HepG2 (cell line): ENCODE results near the gene ANAPC2. TPM values are rescaled to one million over a fixed set of nuclear protein-coding genes. Genes with fewer than 3 reads are reported as not detected.
A peak's percentile ranks its signal among the peaks of the same experiment; 100 is the strongest.

Experiments used
- CAMTA2 ChIP-seq: sonication (generic); formaldehyde crosslinking; IDR thresholded peaks from 2 replicates; pipeline ENCODE4 v1.4.0; 2020; ENCODE audit warnings: mild to moderate bottlenecking, missing genetic modification reagents, borderline replicate concordance
- E2F5 ChIP-seq: sonication (generic); formaldehyde crosslinking; conservative IDR thresholded peaks from 2 replicates; pipeline ENCODE4 v1.4.0; 2020; ENCODE audit warnings: missing genetic modification reagents
- ELF1 ChIP-seq: sonication (generic); formaldehyde crosslinking; IDR thresholded peaks from 2 replicates; pipeline ENCODE4 v1.4.0; 2020; ENCODE audit warnings: missing genetic modification reagents
- ESRRA ChIP-seq: sonication (generic); formaldehyde crosslinking; IDR thresholded peaks from 2 replicates; pipeline ENCODE4 v1.5.1; 2020; ENCODE audit warnings: mild to moderate bottlenecking, low read depth, missing genetic modification reagents
- FOSL2 ChIP-seq: sonication (generic); formaldehyde crosslinking; IDR thresholded peaks from 2 replicates; pipeline ENCODE4 v1.4.0; 2020; ENCODE audit warnings: missing genetic modification reagents
- FOXM1 ChIP-seq: sonication (generic); formaldehyde crosslinking; IDR thresholded peaks from 2 replicates; pipeline ENCODE4 v1.5.0; 2020; ENCODE audit warnings: missing genetic modification reagents
- HBP1 ChIP-seq: IDR thresholded peaks from 2 replicates; pipeline ENCODE4 v1.6.1; 2016; ENCODE audit warnings: low read depth, control low read depth
- IRF9 ChIP-seq: sonication (generic); formaldehyde crosslinking; IDR thresholded peaks from 2 replicates; pipeline ENCODE4 v1.8.0; 2022; ENCODE audit warnings: missing genetic modification reagents, mild to moderate bottlenecking, borderline replicate concordance
- NCOA2 ChIP-seq: sonication (generic); formaldehyde crosslinking; IDR thresholded peaks from 2 replicates; pipeline ENCODE4 v1.8.0; 2022; ENCODE audit warnings: inconsistent platforms
- SP5 ChIP-seq: IDR thresholded peaks from 2 replicates; pipeline ENCODE4 v1.6.1; 2016; ENCODE audit warnings: low read depth, borderline replicate concordance
- TFE3 ChIP-seq: IDR thresholded peaks from 2 replicates; pipeline ENCODE4 v1.6.1; 2016
- ZBTB21 ChIP-seq: sonication (generic); formaldehyde crosslinking; IDR thresholded peaks from 2 replicates; pipeline ENCODE4 v1.4.0; 2020; ENCODE audit warnings: missing genetic modification reagents
- ZNF333 ChIP-seq: sonication (generic); formaldehyde crosslinking; IDR thresholded peaks from 2 replicates; pipeline ENCODE4 v1.4.0; 2020; ENCODE audit warnings: mild to moderate bottlenecking, missing genetic modification reagents, borderline replicate concordance
- ZNF572 ChIP-seq: sonication (generic); formaldehyde crosslinking; IDR thresholded peaks from 2 replicates; pipeline ENCODE4 v1.5.1; 2020; ENCODE audit warnings: mild to moderate bottlenecking, missing genetic modification reagents
- ZNF703 ChIP-seq: sonication (generic); formaldehyde crosslinking; IDR thresholded peaks from 2 replicates; pipeline ENCODE4 v1.5.1; 2020; ENCODE audit warnings: missing genetic modification reagents, mild to moderate bottlenecking, moderate library complexity, borderline replicate concordance
- ZNF784 ChIP-seq: sonication (generic); formaldehyde crosslinking; IDR thresholded peaks from 2 replicates; pipeline ENCODE4 v1.5.1; 2020; ENCODE audit warnings: missing genetic modification reagents, mild to moderate bottlenecking, borderline replicate concordance
- ZNF790 ChIP-seq: sonication (generic); formaldehyde crosslinking; IDR thresholded peaks from 2 replicates; pipeline ENCODE4 v1.8.0; 2022; ENCODE audit warnings: missing genetic modification reagents, mild to moderate bottlenecking, borderline replicate concordance
- polyA plus RNA-seq, 8 experiments: library from polyadenylated mRNA; depleted of rRNA in 3 of 8; stranded (reverse) in 7 of 8; unstranded in 1 of 8; fragments of >200 nt; fragmentation: Illumina TruSeq in 4 of 8; extraction: Trizol in 4 of 8; gene quantifications; 2 replicates each; pipeline versions ENCODE4 v1.2.1 to v1.2.3, GENCODE V29; 2011 to 2016; ENCODE audit warnings: low read depth in 4 of 8, missing spikeins in 1 of 8, mixed read lengths in 1 of 8; ENCODE audit not compliant: insufficient read depth in 1 of 8
- total RNA-seq, 5 experiments: library from RNA; depleted of rRNA; stranded (reverse); fragments of >200 nt; fragmentation: Illumina TruSeq; extraction: Trizol; gene quantifications; 2 replicates each; pipeline ENCODE4 v1.2.3, GENCODE V29; 2016; ENCODE audit warnings: low read depth in 1 of 5
- TF ChIP-seq, protein P1 (sequence below): sonication (generic); formaldehyde crosslinking; IDR thresholded peaks from 2 replicates; pipeline ENCODE4 v1.4.0; 2020; ENCODE audit warnings: missing genetic modification reagents, borderline replicate concordance

The ANAPC2 gene
- total and polyA plus RNA-seq, 2 of the 13 experiments (the other 11 are each of a cell fraction or from before 2014, with no cell fraction given): 12.3 to 15.4 TPM

DNA sequence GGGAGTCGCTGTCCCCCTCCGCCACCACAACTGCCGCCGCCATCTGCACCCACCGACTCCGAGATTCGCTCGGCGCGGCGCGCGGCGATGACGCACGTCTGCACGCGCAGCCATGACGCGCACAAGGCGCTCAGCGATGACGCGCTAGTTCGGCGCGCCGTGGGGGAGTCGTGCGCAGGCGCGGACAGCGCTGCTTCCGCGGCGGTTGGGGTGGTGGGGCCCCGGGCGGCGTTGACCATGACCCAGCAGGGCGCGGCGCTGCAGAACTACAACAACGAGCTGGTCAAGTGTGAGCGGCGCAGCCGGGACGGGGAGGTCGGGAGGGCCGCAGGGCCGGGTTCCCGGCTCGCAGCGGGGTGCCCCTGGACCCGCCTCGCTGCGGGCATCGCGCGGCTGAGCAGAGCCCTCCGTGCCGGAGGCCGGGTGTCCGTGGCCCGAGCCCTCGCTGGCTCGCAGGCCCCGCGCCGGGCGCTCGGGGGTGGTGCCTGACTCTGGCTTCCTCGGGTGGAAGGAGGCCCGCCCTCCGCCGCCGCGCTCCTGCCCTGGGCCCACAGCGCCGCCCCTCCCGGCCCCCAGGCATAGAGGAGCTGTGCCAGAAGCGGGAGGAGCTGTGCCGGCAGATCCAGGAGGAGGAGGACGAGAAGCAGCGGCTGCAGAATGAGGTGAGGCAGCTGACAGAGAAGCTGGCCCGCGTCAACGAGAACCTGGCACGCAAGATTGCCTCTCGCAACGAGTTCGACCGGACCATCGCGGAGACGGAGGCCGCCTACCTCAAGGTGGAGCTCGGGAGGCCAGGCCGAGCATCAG, at the start of gene ANAPC2, which contains the start of gene SSNA1 (continued):
- TF ChIP-seq HBP1 (CRISPR knock-in tag) (peak; percentile 97), ZBTB21 (peak; percentile 73), ELF1 (CRISPR knock-in tag) (peak; percentile 80), ZNF790 (CRISPR knock-in tag) (0 out of 2 replicates have a peak, but pooled peaks have one; percentile 32), ZNF784 (peak; percentile 95), FOXM1 (CRISPR knock-in tag) (no peak), TFE3 (CRISPR knock-in tag) (peak; percentile 75), E2F5 (CRISPR knock-in tag) (0 out of 2 replicates have a peak, but pooled peaks have one; percentile 18), ZNF572 (CRISPR knock-in tag) (peak; percentile 25; the same call in 1 of the 2 replicates), CAMTA2 (0 out of 2 replicates have a peak, but pooled peaks have one; percentile 55), SP5 (CRISPR knock-in tag) (peak; percentile 20; the same call in 1 of the 2 replicates), ZNF703 (CRISPR knock-in tag) (no peak), ESRRA (CRISPR knock-in tag) (no peak; the same call in 1 of the 2 replicates), NCOA2 (CRISPR knock-in tag) (peak; percentile 37; the same call in 1 of the 2 replicates), IRF9 (CRISPR knock-in tag) (peak; percentile 90; the same call in 1 of the 2 replicates), FOSL2 (CRISPR knock-in tag) (peak; percentile 78), ZNF333 (CRISPR knock-in tag) (peak; percentile 45; the same call in 1 of the 2 replicates)
- TF ChIP-seq, protein P1, sequence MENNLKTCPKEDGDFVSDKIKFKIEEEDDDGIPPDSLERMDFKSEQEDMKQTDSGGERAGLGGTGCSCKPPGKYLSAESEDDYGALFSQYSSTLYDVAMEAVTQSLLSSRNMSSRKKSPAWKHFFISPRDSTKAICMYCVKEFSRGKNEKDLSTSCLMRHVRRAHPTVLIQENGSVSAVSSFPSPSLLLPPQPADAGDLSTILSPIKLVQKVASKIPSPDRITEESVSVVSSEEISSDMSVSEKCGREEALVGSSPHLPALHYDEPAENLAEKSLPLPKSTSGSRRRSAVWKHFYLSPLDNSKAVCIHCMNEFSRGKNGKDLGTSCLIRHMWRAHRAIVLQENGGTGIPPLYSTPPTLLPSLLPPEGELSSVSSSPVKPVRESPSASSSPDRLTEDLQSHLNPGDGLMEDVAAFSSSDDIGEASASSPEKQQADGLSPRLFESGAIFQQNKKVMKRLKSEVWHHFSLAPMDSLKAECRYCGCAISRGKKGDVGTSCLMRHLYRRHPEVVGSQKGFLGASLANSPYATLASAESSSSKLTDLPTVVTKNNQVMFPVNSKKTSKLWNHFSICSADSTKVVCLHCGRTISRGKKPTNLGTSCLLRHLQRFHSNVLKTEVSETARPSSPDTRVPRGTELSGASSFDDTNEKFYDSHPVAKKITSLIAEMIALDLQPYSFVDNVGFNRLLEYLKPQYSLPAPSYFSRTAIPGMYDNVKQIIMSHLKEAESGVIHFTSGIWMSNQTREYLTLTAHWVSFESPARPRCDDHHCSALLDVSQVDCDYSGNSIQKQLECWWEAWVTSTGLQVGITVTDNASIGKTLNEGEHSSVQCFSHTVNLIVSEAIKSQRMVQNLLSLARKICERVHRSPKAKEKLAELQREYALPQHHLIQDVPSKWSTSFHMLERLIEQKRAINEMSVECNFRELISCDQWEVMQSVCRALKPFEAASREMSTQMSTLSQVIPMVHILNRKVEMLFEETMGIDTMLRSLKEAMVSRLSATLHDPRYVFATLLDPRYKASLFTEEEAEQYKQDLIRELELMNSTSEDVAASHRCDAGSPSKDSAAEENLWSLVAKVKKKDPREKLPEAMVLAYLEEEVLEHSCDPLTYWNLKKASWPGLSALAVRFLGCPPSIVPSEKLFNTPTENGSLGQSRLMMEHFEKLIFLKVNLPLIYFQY (CRISPR knock-in tag): peak; percentile 49; the same call in 1 of the 2 replicates
